GM21529 (cell line): ENCODE data around the gene PACS1.
"Not testable (repeated sequence)": the region's sequence is repeated elsewhere in the genome, so short reads cannot be mapped to it uniquely, and the experiment has no call there.

Source experiments
- ATAC-seq: cut with Tn5 transposase; IDR thresholded peaks from one replicate; pipeline ENCODE4 v1.9.1; 2021; ENCODE audit not compliant: unreplicated experiment

PACS1 gene

DNA sequence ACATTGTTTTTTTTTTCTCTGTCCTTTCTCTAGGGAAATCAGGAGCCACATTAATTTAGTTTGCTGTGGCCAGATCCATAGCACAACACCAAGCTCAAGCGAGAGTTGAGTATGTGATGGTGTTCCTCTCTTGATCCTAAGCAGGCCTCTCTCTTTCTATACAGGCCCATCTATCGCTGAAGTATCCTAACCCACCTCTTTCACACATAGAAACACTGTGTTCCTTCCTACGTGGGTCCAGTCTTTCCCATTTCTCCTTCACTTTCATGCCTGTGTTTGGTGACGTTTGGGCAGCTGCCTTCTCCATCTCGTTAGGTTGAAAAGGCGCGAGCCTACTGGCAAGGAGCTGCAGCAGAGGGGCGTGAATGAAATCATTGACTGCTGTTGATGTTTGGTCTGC, 2.4 kb downstream of the PACS1 start:
- no peak for ATAC-seq

DNA sequence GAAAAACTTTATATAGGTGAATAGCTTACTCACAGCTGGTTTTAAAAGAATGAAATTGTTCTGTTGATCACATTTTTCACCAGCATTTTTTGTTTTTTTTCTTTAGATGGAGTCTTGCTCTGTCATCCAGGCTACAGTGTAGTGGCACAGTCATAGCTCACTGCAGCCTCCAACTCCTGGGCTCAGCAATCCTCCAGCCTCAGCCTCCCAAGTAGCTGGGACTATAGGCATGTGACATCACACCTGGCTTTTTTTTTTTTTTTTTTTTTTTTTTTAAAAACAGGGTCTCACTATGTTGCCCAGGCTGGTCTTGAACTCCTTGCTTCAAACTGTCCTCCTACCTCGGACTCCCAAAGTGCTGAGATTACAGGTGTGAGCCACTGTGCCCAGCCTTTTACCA, 3.6 kb downstream of the PACS1 start:
- no peak for ATAC-seq

DNA sequence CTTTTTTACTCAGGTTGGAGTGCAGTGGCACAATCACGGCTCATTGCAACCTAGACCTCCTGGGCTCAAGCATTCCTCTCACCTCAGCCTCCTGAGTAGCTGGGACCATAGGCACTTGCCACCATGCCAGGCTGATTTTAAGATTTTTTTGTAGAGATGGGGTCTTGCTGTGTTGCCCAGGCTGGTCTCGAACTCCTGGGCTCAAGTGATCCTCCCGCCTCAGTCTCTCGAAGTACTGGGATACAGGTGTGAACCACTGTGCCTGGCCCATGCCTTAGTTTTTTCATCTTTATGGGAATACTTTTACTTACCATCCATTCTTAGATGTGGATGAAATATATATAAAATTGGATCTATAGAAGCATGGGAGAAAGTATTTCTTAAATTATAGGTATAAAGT, 5.2 kb downstream of the PACS1 start:
- no peak for ATAC-seq

DNA sequence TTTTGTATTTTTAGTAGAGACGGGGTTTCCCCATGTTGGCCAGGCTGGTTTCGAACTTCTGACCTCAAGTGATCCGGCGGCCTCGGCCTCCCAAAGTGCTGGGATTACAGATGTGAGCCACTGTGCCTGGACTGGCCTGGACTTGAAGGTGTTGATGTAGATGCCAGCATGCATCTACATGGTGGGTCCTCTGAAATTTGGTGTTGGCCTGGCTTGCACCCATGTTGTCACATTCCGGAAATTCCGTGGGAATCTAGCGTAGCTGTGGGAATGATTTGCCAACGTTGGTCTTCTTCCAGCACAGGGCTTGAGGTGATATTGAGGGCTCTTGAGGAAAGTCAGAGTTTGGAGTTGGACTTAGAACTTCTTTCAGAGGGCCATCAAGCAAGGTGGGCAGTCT, 6.5 kb downstream of the PACS1 start:
- no peak for ATAC-seq

DNA sequence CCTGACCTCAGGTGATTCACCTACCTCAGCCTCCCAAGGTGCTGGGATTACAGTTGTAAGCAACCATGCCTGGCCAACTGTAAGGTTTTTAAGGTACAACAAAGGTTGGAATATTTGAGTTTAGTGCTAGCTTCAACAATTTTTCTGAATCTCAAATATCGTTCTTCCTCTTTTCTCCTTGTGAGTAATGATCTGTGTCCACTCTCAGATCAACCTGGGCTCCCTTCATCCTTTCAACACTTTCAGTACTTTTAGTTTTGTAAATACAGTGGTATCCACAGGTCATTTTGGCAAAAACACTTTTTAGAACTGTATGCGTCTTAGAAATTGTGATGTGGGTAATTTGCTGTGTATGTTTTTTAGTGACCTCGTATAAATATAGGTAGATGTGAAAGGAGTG, 7.9 kb downstream of the PACS1 start:
- no peak for ATAC-seq

DNA sequence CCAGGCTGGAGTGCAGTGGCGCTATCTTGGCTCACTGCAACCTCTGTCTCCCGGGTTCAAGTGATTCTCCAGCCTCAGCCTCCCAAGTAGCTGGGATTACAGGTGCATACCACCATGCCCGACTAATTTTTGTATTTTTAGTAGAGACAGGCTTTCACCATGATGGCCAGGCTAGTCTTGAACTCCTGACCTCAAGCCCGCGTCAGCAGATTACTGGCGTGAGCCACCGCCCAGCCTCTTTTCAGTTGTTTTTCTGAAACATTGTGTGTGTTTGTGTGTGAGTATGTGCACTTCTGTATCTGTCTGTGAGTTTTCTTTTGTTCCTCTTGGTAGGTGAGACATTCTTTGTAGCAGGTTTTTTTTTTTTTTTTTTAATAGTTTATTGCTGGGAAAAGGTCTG, 8.9 kb downstream of the PACS1 start:
- ATAC-seq, result not testable (repeated sequence)

DNA sequence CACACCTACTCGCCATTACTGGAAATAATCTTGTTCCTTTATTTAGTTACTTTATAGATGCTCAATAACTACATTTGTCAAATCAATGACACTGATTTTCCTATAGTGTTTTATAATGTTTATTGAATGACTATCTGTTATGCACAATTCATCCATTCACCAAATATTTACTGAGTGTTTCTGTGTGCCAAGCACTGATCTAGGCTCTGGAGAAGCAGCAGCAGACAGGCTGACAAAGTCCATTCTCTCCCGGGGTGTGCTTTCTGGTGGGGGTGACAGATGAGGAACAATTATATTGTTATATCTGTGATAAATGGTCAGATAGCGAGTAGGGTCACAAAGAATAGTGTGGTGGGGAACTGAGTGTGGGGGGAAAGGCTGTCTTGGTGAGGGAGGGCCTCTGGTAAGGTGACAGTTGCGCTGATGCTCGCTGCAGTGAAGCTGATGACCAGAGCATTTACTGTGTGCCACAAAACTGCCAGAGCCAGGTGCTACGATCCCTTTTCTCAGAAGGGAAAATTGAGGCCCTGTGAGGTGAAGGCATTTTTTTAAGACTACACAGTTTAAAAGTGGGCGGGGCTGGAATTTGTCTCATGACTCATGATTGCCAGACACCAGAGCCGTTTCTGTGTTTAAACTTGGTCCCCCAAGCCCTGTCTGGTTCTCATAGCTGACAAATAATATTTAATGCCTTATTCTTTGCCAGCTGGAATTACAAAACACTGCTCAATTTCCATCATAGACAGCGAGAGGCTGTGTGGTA, 10.2 kb downstream of the PACS1 start:
- no peak for ATAC-seq

DNA sequence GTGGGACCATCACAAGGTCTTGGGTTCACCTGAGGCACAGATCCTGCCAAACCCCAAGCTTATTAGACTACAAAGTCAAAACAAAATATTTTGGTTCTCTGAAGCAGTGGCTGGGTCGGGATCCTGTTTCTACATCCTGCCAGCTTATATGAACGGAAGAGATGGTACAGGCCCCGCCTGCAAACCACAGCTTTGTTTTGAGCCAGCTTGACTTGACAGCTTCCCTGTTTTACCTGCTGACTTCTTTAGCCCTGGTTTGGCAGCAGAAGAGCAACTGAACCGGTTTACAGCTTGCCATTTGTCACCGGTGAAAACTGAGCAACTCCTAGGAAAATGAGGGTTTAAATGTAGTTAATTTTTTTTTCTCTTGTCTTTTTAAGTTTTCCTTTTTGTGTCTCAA, 11.4 kb downstream of the PACS1 start:
- peak; percentile 77 for ATAC-seq

DNA sequence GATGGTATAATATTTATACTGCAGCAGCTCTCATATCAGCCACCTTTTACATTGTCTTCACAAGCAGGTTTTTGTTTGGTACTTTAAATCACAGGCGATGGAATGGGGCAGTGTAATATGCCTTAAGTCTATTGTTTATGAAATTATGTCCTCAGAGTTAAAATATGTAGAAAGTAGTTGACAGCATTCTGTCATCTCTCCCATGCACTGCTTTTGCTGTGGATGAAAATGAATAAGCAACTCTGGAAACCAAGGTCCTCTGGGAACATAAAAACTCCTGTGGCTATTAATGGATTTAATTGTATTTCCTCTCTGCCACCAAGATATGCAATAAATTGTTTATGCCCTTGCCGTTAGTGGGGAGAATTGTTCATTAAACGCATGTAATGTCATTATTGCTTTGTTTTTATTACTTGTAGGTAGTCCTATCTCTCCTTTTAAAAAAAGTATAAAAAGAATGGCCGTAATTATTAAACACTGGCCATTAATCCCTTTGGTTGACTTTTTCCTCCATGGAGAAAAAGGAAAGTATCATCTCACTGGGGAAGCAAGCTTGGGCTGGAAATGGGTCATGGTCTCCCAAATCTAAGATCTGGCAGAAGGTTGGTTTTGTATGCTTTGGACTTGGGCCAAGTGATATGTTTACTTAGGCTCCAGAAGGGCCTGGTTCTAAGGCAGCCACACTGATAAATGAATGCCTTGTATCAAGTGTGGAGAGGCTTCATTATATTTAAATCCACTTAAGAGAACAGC, 13.1 kb downstream of the PACS1 start:
- ATAC-seq, result no peak

DNA sequence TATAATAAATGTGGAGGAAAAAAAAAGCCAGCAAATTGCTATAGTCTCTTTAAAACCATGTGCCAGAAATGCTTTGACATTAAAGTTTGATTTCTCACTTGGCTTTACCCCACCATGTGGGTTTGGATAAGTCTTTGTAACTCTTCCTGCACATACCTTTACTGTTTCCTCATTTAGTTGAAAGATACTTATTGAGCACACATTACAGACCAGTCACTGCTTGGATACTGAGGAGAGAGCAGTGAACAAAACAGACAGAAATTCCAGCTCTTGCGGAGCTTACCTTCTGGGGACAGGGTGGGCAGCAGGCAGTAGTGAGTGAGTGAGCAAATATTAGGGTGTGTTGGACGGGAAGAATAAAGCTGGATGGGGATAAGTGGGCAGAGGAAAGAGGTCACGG, 13.7 kb downstream of the PACS1 start:
- no peak for ATAC-seq

DNA sequence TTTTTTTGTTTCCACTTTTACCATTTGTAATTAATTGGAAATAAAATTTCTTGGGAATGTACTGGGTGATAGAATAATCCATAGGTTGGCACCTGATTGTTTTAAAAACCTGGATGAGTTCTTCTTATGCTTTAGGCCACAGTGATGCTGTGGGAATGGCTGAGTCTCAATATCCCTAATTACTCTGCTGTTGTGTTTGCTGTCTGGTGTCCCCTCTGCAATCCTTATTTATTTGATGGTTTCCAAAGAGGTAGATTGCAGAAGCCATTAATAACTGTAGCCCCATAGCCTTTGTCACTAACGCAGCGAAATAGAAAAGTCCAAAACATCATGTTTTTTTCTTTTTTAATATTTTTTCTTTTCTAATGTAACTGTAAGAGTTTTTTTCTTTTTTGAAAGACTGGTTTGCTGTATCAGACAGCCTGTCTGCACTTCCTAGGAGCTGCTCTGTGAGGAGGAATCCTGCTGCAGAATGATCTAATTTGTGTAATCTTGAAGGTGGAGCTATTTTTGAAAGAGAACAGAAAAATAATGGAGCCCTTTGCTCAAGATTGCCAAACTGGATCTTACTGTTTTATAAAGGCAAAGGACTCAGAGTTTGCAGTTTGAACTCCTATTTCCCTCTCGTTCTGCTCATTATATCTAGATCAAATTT, 14.9 kb downstream of the PACS1 start:
- no peak for ATAC-seq

DNA sequence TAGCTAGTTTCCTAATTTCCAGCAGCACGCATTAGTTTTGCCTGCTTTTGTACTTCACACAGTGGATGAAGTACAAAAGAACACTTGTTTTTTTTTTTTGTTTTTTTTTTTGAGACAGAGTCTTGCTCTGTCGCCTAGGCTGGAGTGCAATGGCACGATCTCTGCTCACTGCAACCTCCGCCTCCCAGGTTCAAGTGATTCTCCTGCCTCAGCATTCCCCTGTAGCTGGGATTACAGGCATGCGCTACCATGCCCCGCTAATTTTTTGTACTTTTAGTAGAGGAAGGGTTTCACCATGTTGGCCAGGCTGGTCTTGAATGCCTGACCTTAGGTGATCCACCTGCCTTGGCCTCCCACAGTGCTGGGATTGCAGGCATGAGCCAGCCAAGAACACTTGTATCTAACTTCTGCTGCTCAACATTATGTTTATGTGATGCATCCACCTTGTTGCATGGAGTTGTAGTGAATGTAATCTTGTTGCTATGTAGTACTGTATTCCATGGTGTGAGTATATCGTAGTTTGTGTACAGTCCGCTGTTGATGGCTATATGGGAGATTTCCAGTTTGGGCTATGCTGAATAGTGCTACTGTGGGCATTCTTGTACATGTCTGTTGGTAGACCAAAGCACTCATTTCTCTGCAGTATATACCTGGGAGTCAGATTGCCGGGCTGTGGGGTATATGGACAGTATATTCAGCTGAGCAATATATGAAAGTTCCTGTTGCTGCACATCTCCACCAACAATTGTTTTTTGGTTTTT, 17.3 kb downstream of the PACS1 start:
- no peak for ATAC-seq

DNA sequence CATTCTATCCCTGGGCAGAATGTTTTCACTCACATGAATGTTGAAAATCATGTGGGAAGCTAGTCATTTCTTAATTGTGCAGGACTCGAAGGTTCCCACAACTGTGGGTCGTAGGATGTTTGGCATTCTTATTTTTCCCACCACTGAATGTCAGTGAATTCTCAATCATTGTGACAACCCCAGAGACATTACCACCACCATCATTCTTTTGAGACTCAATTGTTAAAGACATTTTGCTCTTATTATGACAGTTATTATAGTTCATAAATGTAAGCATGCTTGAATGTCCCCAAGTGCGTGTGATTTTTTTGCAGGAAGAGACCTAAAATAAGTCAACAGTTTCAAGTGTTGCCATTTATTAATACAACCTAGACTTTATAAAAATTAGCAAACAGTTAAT, 19.0 kb downstream of the PACS1 start:
- no peak for ATAC-seq

DNA sequence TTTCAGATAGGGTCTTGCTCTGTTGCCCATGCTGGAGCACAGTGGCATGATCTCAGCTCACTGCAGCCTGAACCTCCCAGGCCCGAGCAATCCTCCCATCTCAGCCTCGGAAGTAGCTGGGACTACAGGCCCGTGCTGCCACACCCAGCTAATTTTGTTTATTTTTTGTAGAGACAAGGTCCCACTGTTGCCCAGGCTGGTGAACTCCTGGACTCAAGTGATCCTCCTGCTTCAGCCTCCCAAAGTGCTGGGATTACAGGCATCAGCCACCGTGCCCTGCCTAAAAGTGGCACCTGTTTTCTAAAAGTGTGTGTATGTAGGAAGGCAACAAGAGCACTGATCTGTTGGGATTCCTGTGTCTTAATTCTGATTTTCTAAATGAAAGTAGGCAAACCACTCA, 20.2 kb downstream of the PACS1 start:
- no peak for ATAC-seq

DNA sequence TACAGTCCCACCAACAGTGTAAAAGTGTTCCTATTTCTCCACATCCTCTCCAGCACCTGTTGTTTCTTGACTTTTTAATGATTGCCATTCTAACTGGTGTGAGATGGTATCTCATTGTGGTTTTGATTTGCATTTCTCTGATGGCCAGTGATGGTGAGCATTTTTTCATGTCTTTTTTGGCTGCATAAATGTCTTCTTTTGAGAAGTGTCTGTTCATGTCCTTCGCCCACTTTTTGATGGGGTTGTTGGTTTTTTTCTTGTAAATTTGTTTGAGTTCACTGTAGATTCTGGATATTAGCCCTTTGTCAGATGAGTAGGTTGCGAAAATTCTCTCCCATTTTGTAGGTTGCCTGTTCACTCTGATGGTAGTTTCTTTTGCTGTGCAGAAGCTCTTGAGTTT, 22.1 kb downstream of the PACS1 start:
- not testable (repeated sequence) for ATAC-seq

DNA sequence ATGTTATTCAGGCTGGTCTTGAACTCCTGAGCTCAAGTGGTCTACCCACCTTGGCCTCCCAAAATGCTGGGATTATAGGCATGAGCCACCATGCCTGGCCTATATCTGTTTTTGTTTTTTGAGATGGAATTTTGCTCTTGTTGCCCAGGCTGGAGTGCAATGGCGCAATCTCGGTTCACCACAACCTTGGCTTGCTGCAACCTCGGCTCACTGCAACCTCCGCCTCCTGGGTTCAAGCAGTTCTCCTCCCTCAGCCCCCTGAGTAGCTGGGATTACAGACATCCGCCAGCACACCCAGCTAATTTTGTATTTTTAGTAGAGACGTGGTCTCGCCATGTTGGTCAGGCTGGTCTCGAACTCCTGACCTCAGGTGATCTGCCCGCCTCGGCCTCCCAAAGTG, 29.7 kb downstream of the PACS1 start:
- not testable (repeated sequence) for ATAC-seq

DNA sequence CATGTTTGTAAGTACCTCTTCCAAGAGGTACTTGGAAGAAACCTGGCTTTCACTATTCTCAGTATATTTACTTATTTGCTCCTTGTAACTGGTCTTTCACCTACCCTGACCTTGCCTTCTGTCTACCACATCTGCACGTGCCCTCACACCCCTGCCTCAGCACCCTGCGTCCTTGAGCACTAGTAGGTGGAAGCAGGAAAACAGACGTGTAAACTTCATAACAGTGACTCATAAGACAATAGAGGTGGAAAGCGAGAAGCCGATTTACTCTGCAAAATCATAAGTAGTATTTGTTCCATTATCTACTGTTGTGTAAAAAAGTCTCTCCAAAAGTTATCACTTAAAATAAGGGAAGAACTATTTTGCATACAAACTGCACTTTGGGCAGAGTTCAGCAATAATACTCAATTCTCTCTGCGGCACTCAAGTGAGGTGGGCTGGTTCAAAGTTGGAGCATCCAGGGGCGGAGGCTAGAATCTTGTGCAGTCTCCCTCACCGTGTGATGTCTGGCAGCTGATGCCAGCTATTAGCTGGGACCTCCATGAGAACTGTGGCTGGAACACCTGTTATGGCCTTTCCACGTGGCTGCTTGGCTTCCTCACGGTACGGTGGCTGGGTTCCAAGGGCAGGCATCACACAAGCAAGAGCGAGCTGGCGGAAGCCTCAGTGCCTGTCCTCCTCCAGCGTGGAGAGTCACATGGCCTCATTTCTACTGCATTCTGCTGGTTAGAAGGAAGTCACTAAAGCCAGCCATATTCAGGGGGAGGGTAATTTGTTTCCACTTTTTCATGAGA, 30.4 kb downstream of the PACS1 start:
- peak; percentile 80 for ATAC-seq

DNA sequence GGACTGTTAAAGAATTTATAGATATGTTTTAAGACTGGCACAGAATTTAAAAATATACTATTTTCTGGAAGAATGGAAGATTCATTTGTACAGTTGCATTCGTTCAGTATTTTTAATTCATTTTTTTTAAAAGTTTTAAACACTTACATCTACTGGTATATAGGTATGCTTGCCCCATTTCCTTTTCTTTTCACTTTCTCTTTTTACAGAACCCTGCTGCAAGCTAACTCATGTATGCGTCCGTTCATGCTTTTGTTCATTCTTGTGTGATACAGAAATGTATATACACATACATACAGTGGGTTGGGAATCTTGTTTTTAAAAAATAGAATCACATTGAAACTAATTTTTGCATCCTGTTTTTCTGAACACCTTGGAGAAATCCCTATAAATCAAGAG, 31.0 kb downstream of the PACS1 start:
- ATAC-seq, result no peak

DNA sequence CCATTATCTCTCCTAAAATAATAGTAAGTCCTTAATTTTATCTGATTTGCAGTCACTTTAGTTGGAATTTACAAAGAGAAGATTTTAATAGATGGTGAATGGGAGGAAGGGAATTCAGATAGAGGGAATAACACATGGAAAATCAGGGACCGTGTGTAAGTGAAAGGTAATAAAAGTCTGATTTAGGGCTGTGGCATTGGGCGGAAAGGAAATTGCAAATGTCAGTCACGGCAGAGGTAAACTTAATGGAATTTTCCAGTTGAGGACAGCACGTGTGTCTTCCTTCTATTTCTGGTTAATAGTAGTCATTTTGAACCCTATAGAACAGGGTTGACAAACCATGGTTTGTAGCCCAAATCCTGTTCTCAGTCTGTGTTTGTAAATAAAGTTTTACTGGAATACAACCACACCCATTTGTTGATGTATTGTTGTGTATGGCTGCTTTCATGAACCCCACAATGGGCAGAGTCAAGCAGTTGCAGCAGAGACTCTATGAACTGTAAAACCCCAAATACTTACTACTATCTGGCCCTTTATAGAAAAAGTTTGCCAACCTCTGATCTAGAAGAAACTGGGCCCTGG, 34.1 kb downstream of the PACS1 start:
- no peak for ATAC-seq
